Stimulated activated CD4-positive, alpha-beta T cell treated with anti-CD3 and anti-CD28 coated beads, Interleukin-1b, Interleukin-23, amount 100 ng/mL, for 4 hours (primary cell): Measurements from ENCODE around the gene TBCC.

Experiments
- DNase-seq, 2 donors: peaks; one replicate each; pipeline ENCODE4 v3.0.0-alpha.2; 2020; ENCODE audit warnings: low read depth in 2 of 2

TBCC gene

GRCh38 chr6:42771741-42772100 is 25.8 kb upstream of the TBCC start:
- no peak for DNase-seq

GRCh38 chr6:42769836-42770235 is 23.9 kb upstream of the TBCC start:
- DNase-seq, result no peak

DNA sequence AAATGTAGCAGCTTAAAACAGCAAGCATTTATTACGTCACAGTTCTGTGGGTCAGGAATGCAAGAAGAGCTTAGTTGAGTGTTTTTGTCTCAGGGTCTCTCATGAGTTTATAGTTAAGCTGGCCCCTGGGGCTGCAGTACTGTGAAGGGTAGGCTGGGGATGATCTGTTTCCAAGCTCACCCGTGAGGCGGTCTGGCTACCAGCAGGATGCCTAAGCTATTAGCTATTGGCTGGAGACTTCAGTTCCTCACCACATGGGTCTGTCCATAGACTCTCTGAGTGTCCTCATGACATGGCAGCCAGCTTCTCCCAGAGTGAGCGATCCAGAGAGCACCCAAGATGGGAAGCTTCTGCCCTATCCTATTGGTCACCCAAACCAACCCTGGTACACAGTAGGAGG is 23.1 kb upstream of the TBCC start:
- DNase-seq, result no peak

GRCh38 chr6:42766163-42766670 is 20.3 kb upstream of the TBCC start:
- no peak for DNase-seq

DNA sequence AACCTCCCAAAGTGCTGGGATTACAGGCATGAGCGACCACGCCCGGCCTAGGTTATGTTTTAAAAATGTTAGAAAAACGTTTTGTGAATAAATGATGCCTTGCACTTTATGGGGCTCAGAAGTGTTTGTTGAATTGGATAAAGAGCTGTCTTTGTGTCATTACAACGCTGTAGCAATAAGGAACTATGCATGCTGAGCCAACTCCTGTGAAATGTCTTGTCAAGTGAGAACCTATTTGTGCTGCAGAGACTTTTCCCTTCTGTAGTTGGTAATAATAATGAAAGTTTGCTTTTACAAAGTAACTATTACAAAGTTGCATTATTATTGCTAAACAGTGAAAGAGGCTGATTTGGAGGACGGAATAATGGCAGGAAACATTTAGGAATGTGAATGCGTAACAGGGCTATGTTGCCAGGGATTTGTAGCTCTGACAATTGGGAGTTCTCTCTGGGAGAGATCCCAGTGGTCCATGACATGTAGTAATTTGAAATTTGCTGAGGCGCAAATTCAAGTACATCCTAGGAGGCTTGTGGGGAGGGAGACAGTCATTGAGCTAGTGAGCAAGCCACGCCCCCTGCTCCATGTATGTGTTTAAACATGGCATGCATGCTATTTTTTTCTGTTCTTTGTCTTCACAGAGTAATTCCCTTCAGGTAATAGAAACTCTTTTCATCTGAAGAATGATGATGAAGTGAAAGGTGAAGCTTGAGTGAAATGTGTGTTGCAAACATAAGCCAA is 19.2 kb upstream of the TBCC start:
- no peak for DNase-seq

DNA sequence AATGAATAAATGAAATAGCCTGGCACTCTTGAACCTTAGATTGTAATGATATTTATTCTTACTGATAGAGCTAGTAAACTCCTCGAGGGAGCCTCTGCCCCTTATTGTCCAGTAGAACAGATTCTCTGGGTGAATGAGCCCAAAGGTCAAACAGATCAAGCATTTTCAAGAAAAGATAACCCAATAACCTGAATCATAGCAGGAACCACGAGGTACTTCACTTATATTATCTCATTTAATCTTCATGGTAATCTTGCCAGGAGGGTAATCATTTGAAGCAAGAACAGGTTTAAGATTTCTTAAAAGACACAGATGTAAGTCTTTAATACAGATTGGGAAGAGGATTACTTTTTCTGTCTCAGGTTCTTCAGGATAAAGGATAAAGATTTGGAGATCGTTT is 17.0 kb upstream of the TBCC start:
- no peak for DNase-seq

- DNase-seq, result no peak
Measured at GRCh38 chr6:42762426-42762859, 16.5 kb upstream of the TBCC start.

DNA sequence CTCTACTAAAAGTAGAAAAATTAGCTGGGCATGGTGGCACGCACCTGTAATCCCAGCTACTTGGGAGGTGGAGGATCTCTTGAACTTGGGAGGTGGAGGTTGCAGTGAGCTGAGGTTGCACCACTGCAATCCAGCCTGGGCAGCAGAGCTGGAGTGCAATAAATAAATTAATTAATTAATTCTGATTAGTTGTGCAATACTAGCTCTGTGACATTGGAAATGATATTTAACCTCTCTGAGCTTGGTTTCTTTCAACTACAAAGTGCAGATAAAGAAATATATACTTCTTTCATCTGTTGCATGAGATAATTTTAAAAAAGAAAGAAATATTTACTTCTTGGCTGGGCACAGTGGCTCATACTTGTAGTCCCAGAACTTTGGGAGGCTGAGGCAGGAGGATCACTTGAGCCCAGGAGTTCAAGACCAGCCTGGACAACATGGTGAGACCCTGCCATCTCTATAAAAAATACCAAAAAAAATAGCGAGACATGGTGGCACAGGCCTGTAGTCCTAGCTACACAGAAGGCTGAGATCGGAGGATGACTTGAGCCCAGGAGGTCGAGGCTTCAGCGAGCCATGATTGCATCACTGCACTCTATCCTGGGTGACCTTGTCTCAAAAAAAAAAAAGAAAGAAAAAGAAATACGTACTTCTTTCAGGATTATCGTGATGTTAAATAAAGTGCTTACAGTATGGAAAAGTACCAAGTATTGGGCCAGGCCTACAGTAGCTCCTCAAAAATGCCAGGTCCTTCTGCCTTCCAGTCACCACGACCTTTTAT is 15.6 kb upstream of the TBCC start:
- no peak for DNase-seq

GRCh38 chr6:42758756-42759430 is 13.0 kb upstream of the TBCC start:
- DNase-seq, result no peak

DNA sequence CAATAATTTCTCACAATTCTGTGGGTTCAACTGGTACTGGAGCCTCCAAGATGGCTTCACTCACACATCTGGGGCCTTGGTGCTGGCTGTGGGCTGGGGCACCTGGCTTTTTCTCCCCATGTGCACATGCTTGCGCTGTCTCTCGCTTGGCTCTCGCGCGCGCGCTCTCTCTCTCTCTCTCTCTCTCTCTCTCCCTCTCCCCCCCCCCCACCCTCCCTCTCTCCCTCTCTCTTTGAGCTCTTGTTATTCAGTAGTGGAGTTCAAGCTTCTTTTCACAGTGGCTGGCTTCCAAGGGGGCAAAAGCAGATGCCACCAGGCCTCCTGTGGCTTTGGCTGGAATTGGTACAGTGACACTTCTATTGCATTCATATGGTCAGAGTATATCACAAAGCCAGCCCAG is 10.8 kb upstream of the TBCC start:
- DNase-seq, result no peak

GRCh38 chr6:42754759-42755158 is 8.9 kb upstream of the TBCC start:
- no peak for DNase-seq

- no peak for DNase-seq
Measured at GRCh38 chr6:42751055-42751454, 5.2 kb upstream of the TBCC start.

DNA sequence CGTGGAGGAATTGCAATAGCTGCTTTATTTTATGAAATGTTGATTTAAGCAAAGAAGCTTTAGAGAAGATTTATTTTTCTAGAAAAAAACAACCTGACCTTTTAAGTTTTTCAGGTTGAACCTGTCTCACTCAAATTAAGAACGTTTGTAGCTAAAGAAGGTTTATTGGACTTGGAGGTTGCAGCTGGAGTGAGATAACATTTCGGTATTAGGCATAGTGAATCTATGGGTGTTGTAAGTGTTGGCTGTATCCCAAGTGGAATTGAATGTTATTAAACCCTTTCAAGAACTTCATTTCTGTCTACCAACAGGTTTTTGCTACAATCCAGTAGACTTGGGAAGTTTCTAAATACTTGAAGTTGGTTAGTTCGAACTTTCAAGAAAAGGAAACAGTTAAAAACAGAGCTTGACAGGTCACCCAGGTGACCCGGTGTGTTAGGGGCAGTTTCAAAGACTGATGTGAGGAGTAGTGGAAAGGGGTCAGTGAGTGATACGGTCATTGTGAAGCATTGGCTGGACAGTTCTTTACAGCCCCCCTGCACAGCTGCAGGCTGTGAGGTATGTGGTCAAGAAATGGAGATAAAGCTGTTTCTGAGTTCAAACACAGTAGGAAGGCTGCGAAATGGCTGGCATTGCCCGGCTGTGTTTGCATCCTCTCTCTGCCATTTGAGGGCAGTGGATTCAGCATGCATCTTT is 2.4 kb upstream of the TBCC start:
- no peak for DNase-seq

DNA sequence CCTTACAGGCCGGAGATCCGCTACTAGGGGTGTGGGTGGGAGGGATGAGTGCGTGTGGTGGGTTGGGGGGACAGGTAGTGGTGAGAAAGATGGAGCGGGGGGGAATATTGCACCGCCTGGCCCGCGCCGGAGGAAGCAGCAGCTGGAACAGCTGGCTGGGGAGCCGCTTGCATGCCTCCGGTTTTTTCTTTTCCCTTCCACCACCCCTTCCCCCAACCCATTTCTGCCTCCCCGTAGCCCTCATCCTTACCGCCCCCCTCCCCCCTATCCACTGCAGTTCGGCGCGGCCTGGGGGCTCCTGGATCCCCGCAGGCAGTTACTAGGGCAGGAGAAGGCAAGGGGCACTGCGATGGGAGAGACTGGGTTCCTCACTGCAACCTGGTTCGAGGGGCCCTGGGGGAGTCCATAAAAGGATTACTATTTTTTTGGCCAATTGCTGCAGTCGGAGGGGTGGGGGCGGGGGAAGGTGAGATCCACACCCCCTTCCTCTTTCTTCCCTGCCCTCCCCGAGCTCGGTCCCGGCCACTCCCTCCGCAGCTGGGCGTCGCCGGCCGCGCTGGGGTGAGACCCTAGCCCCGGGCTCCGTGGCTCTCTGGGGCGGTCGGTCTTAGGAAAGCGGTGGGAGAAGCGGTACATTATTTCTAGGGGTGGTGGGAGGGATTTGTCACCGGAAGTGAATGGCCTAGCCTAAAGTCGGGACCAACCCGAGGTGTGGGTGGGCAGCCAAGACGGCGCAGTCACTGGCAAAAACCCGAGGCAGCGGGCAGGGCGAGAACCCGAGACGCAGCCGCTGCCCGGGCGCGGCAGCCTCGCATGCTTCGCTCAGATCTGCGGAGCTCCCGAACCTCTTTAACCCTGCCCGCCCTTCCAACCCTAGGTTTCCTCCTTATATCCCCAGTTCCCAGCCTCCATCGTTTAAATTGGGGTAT is 824 bp upstream of the TBCC start:
- peak; percentile 47 to 67 for DNase-seq

DNA sequence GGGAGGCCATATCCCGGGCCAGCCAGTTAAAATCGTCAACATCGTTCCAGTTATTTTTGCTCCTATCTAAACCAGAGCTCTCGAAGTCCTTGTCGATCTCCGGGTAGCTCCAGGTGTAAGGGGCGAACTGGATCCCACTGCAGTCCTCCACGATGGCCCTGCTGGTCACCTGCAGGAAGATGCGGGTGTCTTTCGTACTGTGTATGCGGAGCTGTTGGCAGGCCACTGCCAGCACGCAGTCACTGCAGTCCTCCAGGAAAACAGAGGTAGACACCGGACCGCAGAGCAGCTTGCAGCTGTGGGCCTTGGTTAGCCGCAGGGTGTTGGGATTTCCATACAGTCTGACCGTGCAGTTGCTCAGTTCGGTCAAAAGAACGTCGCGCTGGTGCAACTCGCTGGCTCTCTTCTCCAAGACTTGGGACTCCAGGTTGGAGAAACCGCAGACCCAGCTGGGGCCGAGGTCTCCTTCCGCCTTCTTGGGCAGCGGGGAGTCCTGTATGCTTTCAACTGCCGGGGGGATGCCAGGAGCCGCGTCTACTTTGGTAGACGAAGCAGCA is 742 bp downstream of the TBCC start:
- DNase-seq, result peak in 1 of 2 donors; percentile 3

- DNase-seq, result no peak
Measured at GRCh38 chr6:42744351-42744893, 1.5 kb downstream of the TBCC start.

- DNase-seq, result no peak
Measured at GRCh38 chr6:42742116-42742894, 3.6 kb downstream of the TBCC start.

DNA sequence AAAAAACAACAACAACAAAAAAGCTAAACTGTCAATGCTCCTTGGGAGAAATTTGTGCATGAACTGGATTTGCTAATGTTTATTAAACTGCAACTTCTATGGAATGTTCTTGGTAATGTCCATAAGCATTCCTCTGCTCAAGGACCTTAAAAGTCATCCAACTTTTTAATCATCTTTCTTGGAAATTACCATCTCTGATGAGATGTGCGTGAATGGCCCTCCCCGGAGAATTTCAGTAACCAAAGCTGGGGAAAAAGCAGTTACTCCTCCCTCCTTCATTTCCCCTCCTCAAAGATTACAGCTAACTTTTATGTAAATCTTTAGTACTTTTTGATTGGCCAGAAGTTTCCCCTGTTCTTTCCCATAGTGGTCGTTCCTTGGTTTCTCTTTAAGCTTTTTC is 5.2 kb downstream of the TBCC start:
- DNase-seq, result no peak

- no peak for DNase-seq
Measured at GRCh38 chr6:42735976-42736375, 9.9 kb downstream of the TBCC start.
